Measurements from ENCODE around the gene OR6J1.

- TF ChIP-seq EZH2 (IDR thresholded peaks at IDR 0.05) (no peak), POLR2AphosphoS5 (IDR thresholded peaks at IDR 0.05; ENCODE audit: borderline replicate concordance, low read depth, low read length) (no peak), FOXP2 (optimal IDR thresholded peaks at IDR 0.05; ENCODE audit: control extremely low read depth, extremely low read length, insufficient read depth) (no peak)
These were observed 9.0 kb upstream of the OR6J1 start for GRCh38 chr14:22653012-22653621.
